Stimulated activated CD8-positive, alpha-beta memory T cell treated with anti-CD3 and anti-CD28 coated beads, Interleukin-15, amount 100 ng/mL, for 48 hours (primary cell): ENCODE measurements around the gene SMIM36.
"Not testable (repeated sequence)": the region's sequence is repeated elsewhere in the genome, so short reads cannot be mapped to it uniquely, and the experiment has no call there.

Experiments
- DNase-seq, 2 donors: peaks; one replicate each; pipeline ENCODE4 v3.0.0-alpha.2; 2020; ENCODE audit warnings: low read depth in 2 of 2

The SMIM36 gene

DNA sequence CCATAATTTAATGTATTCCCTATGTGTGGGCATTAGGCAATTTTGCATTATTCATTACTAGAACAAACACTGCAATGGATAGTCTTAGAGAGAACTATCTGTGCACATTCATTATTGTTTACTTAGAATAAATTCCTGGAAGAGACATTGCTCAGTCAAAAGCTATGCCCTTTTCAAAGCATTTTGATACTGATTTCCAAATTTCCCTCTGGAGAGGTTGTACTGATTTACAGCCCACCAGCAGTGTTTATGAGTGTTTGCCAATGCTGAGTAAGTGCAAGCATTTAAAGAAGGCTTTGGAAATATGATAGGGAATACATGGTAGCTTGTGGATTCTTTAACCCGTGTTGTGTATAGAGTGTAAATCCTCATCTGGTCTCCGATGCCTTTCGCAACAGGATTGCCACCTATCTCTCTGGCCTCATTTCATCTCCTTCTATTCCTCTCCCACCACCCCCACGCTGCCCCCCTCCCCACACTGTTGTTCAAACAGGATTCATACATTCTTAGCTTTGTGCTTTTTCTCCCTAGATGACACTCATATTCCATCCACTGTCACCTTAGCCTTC is 56.3 kb downstream of the SMIM36 start:
- DNase-seq = no peak

DNA sequence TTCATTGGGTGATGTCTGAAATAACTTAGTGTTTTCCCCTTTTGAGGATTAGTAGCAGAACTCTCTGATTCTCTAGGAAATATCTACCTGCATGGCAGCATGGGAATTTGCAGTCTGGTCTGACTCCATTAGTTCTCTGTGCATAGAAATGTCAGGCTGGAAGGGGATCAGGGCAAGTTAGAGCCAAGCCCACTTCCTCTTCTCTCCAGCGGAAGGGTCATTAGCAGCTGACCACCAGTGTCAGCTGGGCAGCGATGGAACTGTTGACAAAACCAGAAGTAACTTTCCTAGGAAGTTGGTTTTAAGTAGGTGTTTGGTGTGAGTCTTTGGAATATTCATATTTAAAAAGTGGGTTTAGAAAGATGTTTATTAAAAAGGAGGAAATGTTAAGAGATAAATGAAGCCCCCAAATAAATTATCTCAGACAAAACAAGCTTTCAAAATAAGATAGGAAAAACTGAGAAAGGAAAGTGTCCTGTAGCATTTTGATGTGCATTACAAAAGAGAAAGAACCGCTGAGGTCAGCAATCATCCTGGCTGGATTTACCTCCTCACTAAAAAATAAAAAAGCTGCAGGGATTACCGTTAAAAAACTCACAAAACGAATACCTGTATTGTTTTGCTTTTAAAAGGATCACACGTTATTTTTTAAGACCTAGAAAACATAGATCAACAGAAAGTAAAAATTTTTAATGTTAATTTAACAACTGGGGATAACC is 57.3 kb downstream of the SMIM36 start:
- no peak for DNase-seq

DNA sequence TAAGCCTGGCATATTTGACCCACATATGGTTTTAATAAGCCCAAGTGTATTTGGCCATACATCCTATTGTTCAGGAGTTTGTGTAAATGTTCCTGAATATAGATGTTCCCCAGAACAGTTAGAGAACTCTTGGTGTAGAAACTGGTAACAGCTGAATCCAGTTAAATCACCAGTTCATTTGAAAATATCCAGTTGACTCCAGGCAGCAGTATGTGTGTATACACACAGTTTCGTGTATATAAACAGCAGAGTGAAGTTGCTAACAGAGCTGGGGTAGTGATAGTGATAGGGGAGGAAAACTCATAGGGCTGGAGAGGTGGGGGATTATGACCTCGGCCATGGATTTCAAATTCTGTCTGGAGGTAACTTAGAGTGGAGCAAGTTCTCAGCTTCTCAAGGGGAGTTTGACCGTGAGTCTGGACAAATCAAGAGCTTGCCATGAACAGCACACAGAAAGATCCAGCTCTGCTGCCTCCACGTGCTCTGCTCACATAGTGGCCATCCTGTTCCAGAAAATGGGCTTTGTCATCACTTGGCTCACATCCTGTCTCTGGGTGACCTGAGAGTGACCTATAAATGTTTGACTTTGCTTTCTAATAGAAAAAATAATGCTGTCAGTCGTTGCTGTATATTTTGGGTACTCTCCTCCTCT is 59.0 kb downstream of the SMIM36 start:
- DNase-seq = no peak

DNA sequence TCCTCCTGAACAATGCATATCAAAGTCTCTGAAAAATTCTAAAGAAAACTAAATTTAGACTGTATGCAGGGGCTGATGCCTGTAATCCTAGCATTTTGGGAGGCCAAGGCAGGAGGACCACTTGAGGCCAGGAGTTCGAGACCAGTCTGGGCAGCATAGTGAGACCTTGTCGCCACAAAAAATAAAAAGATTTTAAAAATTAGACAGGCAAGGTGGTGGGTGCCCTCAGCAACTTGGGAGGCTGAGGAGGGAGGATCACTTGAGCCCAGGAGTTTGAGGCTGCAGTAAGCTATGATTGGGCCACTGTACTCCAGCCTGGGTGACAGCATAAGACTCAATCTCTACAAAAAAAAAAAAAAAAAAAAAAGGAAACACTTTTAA is 59.5 kb downstream of the SMIM36 start:
- DNase-seq = no peak

DNA sequence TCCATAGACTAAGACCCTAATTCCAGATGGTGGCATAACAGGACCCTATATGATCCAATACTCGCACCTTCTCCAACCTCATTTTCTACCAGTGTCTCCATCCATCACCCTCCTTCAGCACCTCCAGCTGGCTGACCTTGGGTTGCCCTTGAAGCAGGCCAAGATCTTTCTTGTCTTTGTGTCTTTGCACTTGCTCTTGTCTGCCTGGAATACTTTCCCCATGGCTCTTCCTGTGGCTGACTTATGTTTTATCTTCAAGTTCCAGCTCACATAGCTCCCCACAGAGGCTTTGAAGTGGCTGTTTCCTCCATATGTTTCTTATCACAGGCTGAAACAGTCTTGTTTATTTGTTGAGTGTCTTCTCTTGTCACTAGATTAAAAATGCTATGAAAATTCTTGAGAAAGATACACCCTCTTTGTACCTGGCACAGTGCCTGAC is 60.0 kb downstream of the SMIM36 start:
- no peak for DNase-seq

DNA sequence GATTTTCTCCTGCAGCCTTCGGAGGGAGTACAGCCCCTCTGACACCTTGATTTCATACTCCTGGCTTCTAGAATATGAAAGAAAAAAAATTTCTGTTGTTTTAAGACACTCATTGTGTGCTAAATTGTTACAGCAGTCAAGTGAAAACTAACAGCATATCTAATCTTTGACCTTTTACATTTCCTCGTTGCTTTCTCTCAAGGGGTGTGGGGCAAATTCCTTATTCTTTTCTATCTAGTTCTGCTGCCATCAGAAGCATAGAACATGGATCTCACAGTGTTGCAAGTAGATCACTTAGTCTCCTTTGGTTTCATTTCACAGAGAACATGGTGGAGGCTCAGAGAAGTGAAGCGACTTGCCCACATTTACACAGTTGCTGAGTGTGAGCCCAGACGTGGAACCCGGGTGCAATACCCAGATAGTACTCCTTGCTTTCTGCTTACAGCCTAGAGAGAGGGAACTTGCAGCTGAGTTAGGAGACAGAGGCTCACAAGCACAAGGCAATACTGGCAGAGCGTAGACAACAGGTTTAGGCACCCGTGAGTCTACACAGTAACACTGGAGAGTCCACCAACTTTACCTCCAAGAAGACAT is 60.9 kb downstream of the SMIM36 start:
- no peak for DNase-seq

DNA sequence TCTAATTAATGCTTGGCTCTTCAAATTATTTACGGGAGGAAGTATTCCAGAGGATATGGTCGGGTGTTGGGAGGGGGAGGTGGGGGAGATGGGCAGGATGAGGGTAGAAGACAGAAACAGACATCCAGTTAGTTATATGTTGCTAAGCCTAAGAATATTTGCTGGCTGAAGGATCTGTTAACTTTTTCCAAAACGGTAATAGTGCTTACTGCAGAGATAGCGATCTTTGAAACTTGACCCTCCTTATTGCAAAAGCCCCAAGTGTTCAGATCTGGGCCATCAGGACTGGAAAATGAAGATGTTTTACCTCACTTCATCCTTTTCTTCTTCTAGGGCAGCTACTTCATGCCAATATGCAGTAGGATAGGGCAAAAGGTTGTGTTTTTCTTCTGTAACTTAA is 62.6 kb downstream of the SMIM36 start:
- DNase-seq = no peak

DNA sequence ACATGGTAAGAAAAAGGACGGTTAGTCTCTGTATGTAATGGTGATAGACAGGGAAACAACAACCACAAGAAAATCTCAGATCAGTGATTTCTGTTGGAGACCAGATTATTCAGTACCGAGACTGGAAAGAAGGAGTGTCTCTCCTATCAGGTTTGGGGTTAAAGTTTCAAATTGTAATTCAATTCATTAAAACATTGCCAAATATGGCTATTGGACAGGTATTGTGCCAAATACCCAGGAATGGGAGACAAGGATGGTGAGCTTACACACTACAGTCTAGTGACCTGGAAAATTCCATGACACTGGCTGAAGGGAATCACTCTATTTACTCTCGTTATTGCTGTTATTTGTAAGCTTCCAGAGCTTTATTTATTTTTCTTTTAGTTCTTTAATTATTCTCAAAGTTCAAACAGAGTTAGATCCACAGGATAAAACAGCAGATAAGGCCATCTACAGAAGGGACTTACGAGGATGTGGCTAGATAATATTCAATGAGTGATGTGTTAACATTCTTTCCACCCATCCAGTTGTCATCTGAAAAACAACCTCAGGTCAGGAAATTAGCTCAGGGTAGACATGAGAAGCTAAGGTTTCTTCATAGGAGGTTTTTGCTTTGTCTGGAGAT is 64.6 kb downstream of the SMIM36 start:
- no peak for DNase-seq

DNA sequence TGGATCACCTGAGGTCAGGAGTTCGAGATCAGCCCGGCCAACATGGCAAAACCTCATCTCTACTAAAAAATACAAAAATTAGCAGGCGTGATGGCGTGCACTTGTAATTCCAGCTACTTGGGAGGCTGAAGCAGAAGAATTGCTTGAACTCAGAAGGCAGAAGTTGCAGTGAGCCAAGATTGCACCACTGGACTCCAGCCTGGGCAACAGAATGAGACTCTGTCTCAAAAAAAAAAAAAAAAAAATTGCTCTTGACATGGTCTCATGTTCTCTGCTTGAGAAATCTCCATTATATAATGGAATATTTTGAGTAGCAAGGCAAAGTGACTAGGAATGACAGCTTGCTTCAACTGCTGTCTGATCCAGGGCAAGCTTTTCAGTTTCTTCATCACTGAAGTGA is 65.2 kb downstream of the SMIM36 start:
- DNase-seq = not testable (repeated sequence)

DNA sequence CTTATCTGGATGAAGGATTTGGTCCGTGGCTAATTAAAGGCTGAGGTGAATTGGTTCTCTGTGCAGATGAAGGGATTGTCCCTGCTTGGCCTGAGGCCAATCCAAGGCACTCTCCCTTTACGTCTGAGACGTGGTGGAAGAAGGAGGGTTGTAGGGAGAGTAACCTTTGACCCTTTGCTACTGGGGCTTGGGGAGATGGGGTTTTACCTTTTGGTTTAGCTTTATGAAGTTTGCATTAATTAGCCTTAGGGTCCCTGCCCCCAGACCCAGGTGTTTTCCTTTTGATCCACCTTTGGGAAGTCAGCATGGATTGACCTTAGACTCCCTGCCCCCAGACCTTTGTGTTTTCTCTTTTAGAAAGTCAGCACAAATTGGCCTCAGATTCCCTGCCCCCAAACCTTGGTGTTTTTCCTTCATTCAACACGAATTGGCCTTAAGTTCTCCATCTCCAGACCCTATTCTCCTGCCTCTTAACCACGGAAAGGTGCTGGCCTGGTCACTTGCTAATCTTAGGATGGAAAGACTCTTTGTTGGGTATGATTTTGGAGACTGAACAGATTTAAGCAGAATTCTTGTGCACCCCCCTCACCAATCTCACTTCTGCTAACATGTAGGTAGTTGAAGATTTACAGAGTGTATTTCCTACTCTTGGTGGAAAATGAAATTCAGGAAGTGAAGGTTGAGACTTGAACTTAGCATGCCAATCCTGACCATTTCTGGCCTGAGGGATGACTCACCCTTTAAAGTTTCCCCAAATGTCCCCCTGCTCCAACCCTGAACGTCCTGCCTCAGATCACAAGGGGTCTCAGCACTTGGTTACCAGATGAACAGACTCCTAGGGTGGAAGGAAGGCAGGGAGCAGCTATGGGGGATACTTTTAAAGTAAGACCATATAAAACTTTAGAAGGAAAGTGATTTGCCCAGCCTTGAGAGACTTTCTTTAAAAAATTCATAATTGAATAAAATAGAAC is 66.5 kb downstream of the SMIM36 start:
- no peak for DNase-seq

DNA sequence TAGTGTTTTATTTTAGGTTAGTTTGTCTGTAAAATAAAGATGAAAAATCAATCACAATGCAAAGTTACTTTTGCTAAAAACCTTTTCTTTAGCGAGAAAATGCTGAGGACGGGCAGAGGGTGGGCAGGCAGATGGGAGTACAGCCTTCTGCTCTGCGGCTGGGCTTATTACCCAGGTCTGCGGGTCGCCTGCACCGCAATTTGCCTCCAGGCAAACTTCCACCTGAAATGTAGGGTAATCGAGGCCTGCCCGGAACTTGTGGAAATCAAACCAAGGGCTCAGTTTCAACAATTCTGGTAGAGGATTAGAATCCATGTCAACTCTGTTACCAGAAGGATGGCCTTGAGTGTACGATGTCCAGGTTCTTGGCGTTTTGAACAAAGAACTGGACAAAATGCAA is 67.3 kb downstream of the SMIM36 start:
- no peak for DNase-seq

DNA sequence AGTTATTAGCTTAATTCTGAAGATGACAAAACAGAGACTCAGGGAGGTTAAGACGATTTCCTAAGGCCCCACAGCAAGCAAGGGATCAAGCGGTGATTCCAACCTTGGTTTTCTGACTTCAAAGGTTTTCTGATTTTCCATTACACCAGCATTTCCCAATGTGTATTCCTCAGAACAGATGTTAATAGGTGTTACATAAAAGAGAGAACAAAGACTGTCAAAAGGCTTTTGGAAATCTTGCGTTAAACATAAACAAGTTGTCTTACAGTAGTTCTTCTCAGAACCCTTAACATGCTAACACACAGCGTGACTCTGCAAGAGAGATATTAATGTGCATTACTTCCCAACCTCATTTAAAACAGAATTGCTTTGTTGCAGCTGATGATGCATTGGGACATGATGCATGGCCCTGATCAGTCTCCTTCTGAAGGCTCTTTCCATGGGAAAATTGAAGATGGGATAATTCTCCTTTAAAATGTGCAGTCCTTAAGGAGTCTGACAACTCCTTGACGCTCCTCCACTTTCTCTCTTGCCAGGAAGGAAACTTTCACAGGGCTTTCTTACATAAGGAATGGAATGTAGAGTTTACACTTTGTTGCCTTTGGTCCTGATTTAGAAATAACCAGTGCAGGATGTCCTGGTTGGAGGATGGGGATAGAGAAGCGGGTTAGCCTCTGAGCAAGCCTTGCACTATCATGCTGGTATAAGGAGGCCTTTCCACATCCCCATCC is 68.1 kb downstream of the SMIM36 start:
- DNase-seq = no peak

DNA sequence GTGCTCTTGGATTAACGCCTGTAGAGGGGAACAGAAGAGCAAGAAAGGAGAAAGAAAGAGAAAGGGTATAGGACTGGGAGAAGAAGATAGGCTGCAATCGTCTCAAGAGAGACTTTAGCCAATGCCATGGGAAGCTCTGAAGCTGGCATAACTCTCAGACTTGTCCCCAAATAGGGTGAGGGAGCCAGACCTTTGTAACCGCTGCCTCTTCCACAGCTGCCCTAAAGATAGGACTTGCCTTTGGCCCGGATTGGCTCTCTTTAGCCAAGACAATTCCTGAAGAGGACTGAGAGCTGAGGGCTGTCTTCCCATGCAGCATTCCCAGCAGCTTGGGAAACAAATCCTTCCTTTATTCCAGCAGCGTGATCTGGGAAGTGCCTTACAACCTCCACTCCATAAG is 68.8 kb downstream of the SMIM36 start:
- no peak for DNase-seq

DNA sequence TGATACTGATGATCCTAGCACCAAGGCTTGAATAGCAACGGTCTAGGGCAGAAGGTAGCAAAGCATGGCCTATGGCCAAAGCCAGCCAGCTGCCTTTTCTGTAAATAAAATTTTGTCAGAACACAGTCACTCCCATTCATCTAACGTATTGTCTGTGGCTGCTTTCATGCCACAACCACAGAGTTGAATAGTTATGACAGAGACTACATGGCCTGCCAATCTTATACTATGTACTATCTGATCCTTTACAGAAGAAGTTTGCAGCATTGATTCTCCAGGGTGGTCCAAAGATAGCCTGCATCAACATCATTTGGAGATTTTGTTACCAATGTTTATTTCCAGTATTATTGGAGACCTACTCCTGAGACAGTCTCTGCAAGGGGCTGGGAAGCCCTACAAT is 69.7 kb downstream of the SMIM36 start:
- DNase-seq = no peak

DNA sequence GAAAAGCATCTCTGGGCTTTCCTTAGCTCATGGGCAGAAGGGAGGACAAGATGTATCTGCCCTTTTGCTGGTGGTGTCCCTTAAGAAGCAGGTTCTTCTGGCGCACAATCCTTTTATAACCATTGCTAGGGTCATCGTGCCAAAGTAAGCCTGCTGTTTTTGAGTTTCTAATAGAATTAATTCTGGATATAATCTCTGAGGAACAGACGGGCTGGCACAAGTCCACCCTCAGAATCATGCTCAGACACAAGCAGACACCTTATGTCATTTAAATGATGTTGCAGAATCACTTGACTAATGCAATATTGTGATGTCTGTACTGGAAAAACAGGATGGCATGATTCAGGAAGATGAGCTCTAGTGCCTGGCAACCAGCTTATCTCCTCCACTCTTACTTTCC is 70.9 kb downstream of the SMIM36 start:
- DNase-seq = no peak

DNA sequence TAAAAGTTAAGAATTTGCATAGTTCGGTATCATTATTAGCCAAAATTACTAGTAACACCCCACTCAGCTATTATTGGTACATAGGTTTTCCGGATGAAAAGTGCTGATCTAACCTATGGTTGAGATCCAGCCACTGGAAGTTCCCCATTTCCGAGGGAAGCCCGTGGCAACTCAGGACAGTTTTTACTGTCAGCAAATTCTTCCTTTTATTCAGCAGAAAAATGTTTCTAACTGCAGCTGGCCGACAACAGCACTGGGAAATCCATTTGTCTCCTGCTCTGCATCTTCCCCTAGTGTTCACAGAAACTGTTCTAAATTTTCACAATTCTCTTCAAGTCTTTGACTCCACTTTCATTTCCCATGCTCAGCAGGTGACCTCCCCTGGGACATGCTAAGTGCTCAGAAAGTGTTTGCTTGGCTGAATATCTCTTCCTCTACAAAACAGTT is 74.1 kb downstream of the SMIM36 start:
- DNase-seq = no peak

DNA sequence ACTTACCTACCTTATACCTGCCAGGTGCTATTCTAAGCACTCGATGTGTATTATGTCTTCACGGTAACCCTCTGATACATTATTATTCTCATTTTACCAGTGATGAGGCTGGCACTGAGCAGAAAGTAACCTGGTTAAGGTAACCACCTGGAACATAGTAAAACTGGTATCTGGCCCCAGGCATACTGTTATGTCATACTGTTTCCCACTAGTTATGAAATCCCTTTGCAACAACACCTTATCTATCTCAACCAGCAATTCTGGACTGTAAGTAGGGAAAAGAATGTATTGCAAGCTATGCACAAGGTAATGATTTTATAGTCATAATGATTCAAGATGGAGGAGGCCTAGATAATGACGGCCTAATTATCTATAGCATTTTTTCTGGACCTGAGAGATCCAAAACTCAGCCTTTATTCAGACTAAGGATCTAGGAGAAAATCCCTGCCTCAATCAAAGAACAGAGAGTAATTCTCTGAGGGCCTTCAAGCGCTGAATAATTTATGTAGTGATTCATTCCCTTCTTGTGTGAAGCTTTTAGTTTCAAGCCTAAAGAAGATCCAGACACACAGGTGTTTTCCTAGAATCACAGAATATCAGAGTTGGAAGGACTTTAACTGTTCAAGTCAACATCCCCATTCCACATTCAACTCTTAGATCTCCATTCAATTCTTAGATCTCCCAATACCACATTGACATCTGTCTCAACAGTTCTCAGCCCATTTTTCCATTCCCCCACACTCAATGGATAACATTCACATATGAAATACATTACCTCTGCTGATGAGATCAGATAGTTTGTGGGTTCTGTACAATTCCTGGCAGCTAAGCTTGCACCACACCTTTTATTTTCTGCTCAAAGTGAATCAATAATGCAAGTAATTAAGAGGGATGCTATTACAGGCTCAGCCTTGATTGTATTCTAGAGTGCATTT is 74.8 kb downstream of the SMIM36 start:
- DNase-seq = no peak

DNA sequence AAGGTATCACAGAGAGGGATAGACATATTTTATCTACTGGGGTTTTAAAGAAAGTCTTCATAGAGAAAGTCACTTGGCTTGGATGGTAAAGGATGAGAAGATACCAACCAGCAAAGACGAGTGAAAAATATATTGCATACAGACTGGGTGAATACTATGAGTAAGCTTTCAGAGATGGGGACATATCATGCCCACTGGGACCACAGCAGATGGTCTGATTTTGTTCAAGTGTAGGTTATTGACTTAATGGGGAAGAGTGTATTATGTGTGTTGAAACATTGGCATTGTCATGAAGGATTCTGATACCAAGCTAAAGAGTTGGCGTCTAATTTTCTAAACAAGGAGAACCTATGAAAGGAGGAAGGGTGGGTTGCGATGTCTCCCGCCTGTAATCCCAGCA is 75.8 kb downstream of the SMIM36 start:
- no peak for DNase-seq

DNA sequence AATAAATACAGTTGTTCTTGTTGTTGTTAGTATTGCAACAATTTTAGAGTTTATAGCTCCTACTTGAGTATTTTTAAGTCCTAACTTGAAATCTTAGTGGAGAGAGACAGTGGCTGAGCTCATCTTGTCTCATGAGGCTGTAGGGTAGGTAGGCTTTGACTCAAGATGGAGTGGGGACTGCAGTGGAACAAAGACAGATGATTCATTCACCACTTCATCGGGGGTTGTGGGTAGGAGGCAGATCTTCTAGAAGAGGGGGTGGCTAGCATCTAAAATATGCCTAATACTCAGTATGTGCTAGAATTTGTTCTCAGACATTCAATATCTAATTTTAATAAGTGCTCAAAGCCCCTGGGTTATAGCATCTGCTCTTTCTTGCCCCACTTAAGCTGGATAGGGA is 76.5 kb downstream of the SMIM36 start:
- DNase-seq = no peak
